Suprapubic skin (tissue), 4 donors: ENCODE results near the gene IL18RAP. TPM values are rescaled to one million over a fixed set of nuclear protein-coding genes. Genes with fewer than 3 reads are reported as not detected.

Experiments
- DNase-seq, 2 donors: peaks; one replicate each; pipeline ENCODE4 v3.0.0-alpha.2; 2019; ENCODE audit warnings: low spot score in 2 of 2
- H3K27ac ChIP-seq: fragments of 200-600 bp; sonication (generic); one replicate; pipeline ENCODE4 v1.5.1; 2019
- H3K27me3 ChIP-seq: fragments of 200-600 bp; sonication (generic); one replicate; pipeline ENCODE4 v1.5.1; 2019
- H3K36me3 ChIP-seq: fragments of 200-600 bp; sonication (generic); one replicate; pipeline ENCODE4 v1.5.1; 2019
- H3K4me1 ChIP-seq: fragments of 200-600 bp; sonication (generic); one replicate; pipeline ENCODE4 v1.5.1; 2019
- H3K4me3 ChIP-seq: fragments of 200-600 bp; sonication (generic); one replicate; pipeline ENCODE4 v1.5.1; 2019; ENCODE audit warnings: mild to moderate bottlenecking
- H3K9me3 ChIP-seq: fragments of 200-600 bp; sonication (generic); one replicate; pipeline ENCODE4 v1.5.1; 2019
- CTCF ChIP-seq, 2 donors: fragments of 200-600 bp in 1 of 2; fragments of 450-650 bp in 1 of 2; sonication (generic) in 1 of 2; IDR thresholded peaks; one replicate each; pipeline ENCODE4 v1.5.1; 2016 to 2019; ENCODE audit warnings: antibody characterized with exemption in 2 of 2, mild to moderate bottlenecking in 1 of 2, moderate library complexity in 1 of 2
- EP300 ChIP-seq: sonication (generic); formaldehyde crosslinking; IDR thresholded peaks from one replicate; pipeline ENCODE4 v1.6.1; 2017; ENCODE audit warnings: antibody characterized with exemption
- POLR2A ChIP-seq, 2 donors: fragments of 450-650 bp; IDR thresholded peaks; one replicate each; pipeline ENCODE4 v1.6.1; 2017; ENCODE audit warnings: antibody characterized with exemption in 2 of 2, mild to moderate bottlenecking in 2 of 2, moderate library complexity in 2 of 2
- POLR2AphosphoS5 ChIP-seq, 3 donors: sonication (generic); formaldehyde crosslinking; IDR thresholded peaks; one replicate each; pipeline ENCODE4 v1.6.1; 2017; ENCODE audit warnings: antibody characterized with exemption in 3 of 3
- WGBS: methylation state at CpG from one replicate; pipeline ENCODE4 v1.1.5; 2018; 5-methylcytosine and 5-hydroxymethylcytosine counted together
- total RNA-seq, 4 donors: library from RNA; depleted of rRNA; stranded (reverse); fragments of >200 nt; gene quantifications; one replicate each; pipeline ENCODE4 v1.1.0, GENCODE V29; 2016

The IL18RAP gene
- total RNA-seq, 4 donors from 2014 or later: 0.59 to 2.3 TPM; not detected in 2

- WGBS: 84% methylated on average over 2 of the region's 2 CpGs
- Histone ChIP-seq H3K9me3 (no peaks in the 10 kb centered on the region), H3K4me3 (no peak overlapping the region), H3K27ac (no peak overlapping the region), H3K27me3 (no peaks in the 10 kb centered on the region), H3K4me1 (no peaks in the 10 kb centered on the region), H3K36me3 (no peaks in the 10 kb centered on the region)
- DNase-seq: no peak
- TF ChIP-seq CTCF (IDR thresholded peaks at IDR 0.05) (no peak), EP300 (no peak), POLR2AphosphoS5 (IDR thresholded peaks at IDR 0.05) (no peak), POLR2A (IDR thresholded peaks at IDR 0.05) (no peak)
Observed at GRCh38 chr2:102498414-102498813, 75.5 kb downstream of the IL18RAP start.

GRCh38 chr2:102499558-102499957 lies 76.6 kb downstream of the IL18RAP start:
- Histone ChIP-seq H3K27ac (no peak overlapping the region), H3K9me3 (no peaks in the 10 kb centered on the region), H3K4me1 (no peaks in the 10 kb centered on the region), H3K4me3 (no peak overlapping the region), H3K27me3 (no peaks in the 10 kb centered on the region), H3K36me3 (no peaks in the 10 kb centered on the region)
- no peak for DNase-seq
- 93% methylated on average over 1 of the region's 1 CpG for WGBS
- TF ChIP-seq CTCF (IDR thresholded peaks at IDR 0.05) (no peak), POLR2AphosphoS5 (IDR thresholded peaks at IDR 0.05) (no peak), POLR2A (IDR thresholded peaks at IDR 0.05) (no peak), EP300 (no peak)

Other genes starting within 250 kb of the IL18RAP start
- 10 to 100 TPM in 3 of 4 donors, 1 to 10 TPM in 1; 7.0 to 15.9 (median 12.0) TPM for gene IL1RL2, start 236.1 kb upstream of the IL18RAP start, total RNA-seq
- gene IL1RL1, start 111.6 kb upstream of the IL18RAP start, total RNA-seq: 1 to 10 TPM in 3 of 4 donors, under 1 TPM in 1; 0.98 to 6.6 (median 1.2) TPM
- 1 to 10 TPM in 3 of 4 donors, under 1 TPM in 1; 0.89 to 7.2 (median 2.2) TPM for gene IL18R1, start 67.4 kb upstream of the IL18RAP start, total RNA-seq
- gene SLC9A4, start 50.1 kb downstream of the IL18RAP start, total RNA-seq: 1 to 10 TPM in 1 of 4 donors, under 1 TPM in 2, not detected in 1; 0.24 to 1.3 (median 0.36) TPM
- 1 to 10 TPM; 1.2 to 3.9 (median 2.8) TPM for gene SLC9A2, start 196.4 kb downstream of the IL18RAP start, total RNA-seq